Peyer's patch (tissue), 4 donors: ENCODE data around the gene MAST1.

Experiments
- POLR2A ChIP-seq, 2 donors: fragments of 450-650 bp; IDR thresholded peaks; one replicate each; pipeline ENCODE4 v1.5.1; 2017; ENCODE audit warnings: antibody characterized with exemption in 2 of 2, mild to moderate bottlenecking in 2 of 2, moderate library complexity in 2 of 2
- TF ChIP-seq, protein P1 (sequence below), 6 experiments: fragments of 450-650 bp in 4 of 6; fragments of 200-600 bp in 2 of 6; sonication (generic) in 1 of 6; IDR thresholded peaks; one replicate each; pipeline ENCODE4 v1.5.1; 2017 to 2019; ENCODE audit warnings: antibody characterized with exemption in 6 of 6, mild to moderate bottlenecking in 3 of 6, moderate library complexity in 1 of 6

GRCh38 chr19:12834976-12835757, 3.1 kb upstream of the MAST1 start:
- TF ChIP-seq, protein P1, sequence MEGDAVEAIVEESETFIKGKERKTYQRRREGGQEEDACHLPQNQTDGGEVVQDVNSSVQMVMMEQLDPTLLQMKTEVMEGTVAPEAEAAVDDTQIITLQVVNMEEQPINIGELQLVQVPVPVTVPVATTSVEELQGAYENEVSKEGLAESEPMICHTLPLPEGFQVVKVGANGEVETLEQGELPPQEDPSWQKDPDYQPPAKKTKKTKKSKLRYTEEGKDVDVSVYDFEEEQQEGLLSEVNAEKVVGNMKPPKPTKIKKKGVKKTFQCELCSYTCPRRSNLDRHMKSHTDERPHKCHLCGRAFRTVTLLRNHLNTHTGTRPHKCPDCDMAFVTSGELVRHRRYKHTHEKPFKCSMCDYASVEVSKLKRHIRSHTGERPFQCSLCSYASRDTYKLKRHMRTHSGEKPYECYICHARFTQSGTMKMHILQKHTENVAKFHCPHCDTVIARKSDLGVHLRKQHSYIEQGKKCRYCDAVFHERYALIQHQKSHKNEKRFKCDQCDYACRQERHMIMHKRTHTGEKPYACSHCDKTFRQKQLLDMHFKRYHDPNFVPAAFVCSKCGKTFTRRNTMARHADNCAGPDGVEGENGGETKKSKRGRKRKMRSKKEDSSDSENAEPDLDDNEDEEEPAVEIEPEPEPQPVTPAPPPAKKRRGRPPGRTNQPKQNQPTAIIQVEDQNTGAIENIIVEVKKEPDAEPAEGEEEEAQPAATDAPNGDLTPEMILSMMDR (IDR thresholded peaks at IDR 0.05): no peak
- TF ChIP-seq POLR2A (IDR thresholded peaks at IDR 0.05): no peak
